HG02938 (cell line): ENCODE measurements around the gene GNA12.

Experiments used
- ATAC-seq: cut with Tn5 transposase; IDR thresholded peaks from one replicate; pipeline ENCODE4 v1.9.1; 2021; ENCODE audit warnings: mild to moderate bottlenecking, moderate library complexity; ENCODE audit not compliant: unreplicated experiment

The GNA12 gene

GRCh38 chr7:2785071-2785500 is 59.0 kb downstream of the GNA12 start:
- peak; percentile 81 for ATAC-seq

- ATAC-seq = no peak
Observed at GRCh38 chr7:2782565-2782964, 61.5 kb downstream of the GNA12 start.

GRCh38 chr7:2782121-2782520 is 62.0 kb downstream of the GNA12 start:
- ATAC-seq = no peak

GRCh38 chr7:2781636-2782035 is 62.5 kb downstream of the GNA12 start:
- ATAC-seq = no peak

GRCh38 chr7:2779051-2779450 is 65.1 kb downstream of the GNA12 start:
- ATAC-seq = no peak

GRCh38 chr7:2777898-2778535 is 66.1 kb downstream of the GNA12 start:
- no peak for ATAC-seq

- ATAC-seq = no peak
Observed at GRCh38 chr7:2776401-2776800, 67.7 kb downstream of the GNA12 start.

GRCh38 chr7:2775785-2776184 is 68.3 kb downstream of the GNA12 start:
- ATAC-seq = no peak

GRCh38 chr7:2775376-2775775 is 68.7 kb downstream of the GNA12 start:
- ATAC-seq = no peak

- ATAC-seq = no peak
Observed at GRCh38 chr7:2774935-2775334, 69.2 kb downstream of the GNA12 start.

GRCh38 chr7:2774280-2774679 is 69.8 kb downstream of the GNA12 start:
- ATAC-seq = no peak

GRCh38 chr7:2773608-2774007 is 70.5 kb downstream of the GNA12 start:
- ATAC-seq = no peak

GRCh38 chr7:2771274-2771731 is 72.8 kb downstream of the GNA12 start:
- ATAC-seq = no peak

- ATAC-seq = no peak
Observed at GRCh38 chr7:2764621-2765020, 79.5 kb downstream of the GNA12 start.

- no peak for ATAC-seq
Observed at GRCh38 chr7:2763597-2763996, 80.5 kb downstream of the GNA12 start.

- no peak for ATAC-seq
Observed at GRCh38 chr7:2761801-2762497, 82.2 kb downstream of the GNA12 start.

GRCh38 chr7:2761131-2761624 is 82.9 kb downstream of the GNA12 start:
- no peak for ATAC-seq

GRCh38 chr7:2760098-2760889 is 83.8 kb downstream of the GNA12 start:
- ATAC-seq = no peak

GRCh38 chr7:2759736-2760097 is 84.4 kb downstream of the GNA12 start:
- ATAC-seq = no peak

- no peak for ATAC-seq
Observed at GRCh38 chr7:2758673-2759616, 85.2 kb downstream of the GNA12 start.
